Glutamatergic neuron (in vitro differentiated cells): ENCODE results near the gene DUSP23. TPM values are rescaled to one million over a fixed set of nuclear protein-coding genes. Genes with fewer than 3 reads are reported as not detected.
A peak's percentile ranks its signal among the peaks of the same experiment; 100 is the strongest.

Source experiments
- DNase-seq: peaks from one replicate; pipeline ENCODE4 v3.0.0; 2022
- H3K27ac Mint-ChIP-seq: one replicate; pipeline ENCODE4 v1.8.0; 2020; ENCODE audit warnings: mild to moderate bottlenecking, mixed read lengths, inconsistent platforms; ENCODE audit not compliant: unreplicated experiment
- H3K27me3 Mint-ChIP-seq: one replicate; pipeline ENCODE4 v1.8.0; 2020; ENCODE audit warnings: mild to moderate bottlenecking, moderate library complexity, mixed read lengths, inconsistent platforms; ENCODE audit not compliant: unreplicated experiment
- H3K36me3 Mint-ChIP-seq: one replicate; pipeline ENCODE4 v1.8.0; 2020; ENCODE audit warnings: mild to moderate bottlenecking, mixed read lengths, inconsistent platforms; ENCODE audit not compliant: unreplicated experiment
- H3K4me1 Mint-ChIP-seq: one replicate; pipeline ENCODE4 v1.8.0; 2020; ENCODE audit warnings: mild to moderate bottlenecking, low read depth, mixed read lengths, inconsistent platforms; ENCODE audit not compliant: unreplicated experiment
- H3K4me3 Mint-ChIP-seq: one replicate; pipeline ENCODE4 v1.8.0; 2020; ENCODE audit warnings: mild to moderate bottlenecking, mixed read lengths, inconsistent platforms; ENCODE audit not compliant: unreplicated experiment
- H3K9me3 Mint-ChIP-seq: one replicate; pipeline ENCODE4 v1.8.0; 2020; ENCODE audit warnings: mild to moderate bottlenecking, moderate library complexity, mixed read lengths, inconsistent platforms; ENCODE audit not compliant: unreplicated experiment
- CTCF ChIP-seq: fragments of 200-600 bp; sonication (generic); IDR thresholded peaks from one replicate; pipeline ENCODE4 v1.5.0; 2021; ENCODE audit not compliant: partially characterized antibody, unreplicated experiment
- total RNA-seq: library from RNA; stranded (reverse); fragmentation: NEBNext Ultra II Directional; extraction: Animal tissue kit (Norgen Biotek cat#: 25700); gene quantifications from one replicate; pipeline ENCODE4 v1.2.1, GENCODE V29; 2021; ENCODE audit not compliant: unreplicated experiment

DUSP23 gene
- total RNA-seq, 1 donor from 2014 or later, result 11.6 TPM

DNA sequence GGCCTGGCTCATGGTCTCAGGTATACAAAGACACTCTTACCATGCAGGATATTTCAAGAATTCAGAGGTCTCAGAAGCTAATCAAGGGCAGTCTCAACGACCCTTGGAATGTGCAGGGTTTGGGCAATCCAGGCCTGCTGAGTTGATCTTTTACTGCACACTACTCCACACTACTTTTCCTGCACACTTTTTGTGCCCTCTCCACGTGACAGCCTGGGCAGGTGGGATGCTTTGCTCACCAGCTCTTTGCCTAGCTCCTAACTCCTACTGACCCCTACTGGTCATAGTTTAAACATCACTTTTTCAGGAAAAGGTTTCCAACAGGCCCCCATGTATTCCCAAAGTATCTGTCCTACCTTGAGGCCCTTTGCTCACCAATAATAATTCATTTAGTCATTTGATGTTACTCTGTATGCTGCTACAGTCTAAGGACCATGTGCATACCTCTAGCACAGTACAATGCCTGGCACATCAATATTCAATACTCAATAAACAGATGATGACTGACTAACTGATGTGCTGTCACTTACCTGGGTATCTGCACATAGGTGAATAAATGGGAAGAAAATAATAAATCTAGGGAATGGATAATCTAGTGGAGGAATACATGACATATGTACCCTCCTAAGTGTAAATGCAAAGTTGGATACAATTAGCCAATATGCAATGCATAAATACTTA is 9.6 kb downstream of the DUSP23 start:
- no peak for DNase-seq

DNA sequence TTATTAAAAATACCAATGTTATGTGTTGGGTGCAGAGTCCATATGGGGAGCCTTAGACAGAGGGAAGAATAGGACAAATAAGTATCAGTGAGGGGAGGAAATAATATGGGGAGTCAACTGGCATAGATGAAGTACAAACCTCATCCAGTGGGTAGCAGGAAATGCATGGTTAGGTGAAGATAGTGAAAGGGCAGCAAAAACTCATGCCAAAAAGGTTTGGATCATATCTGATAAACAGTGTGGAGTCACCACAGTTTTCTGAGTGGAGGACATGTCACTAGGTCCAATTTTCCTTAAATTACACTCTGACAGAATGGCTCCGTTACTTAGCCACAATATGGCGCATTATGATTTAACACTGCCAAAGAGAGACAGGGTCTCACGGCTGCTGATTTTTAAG is 10.3 kb downstream of the DUSP23 start:
- TF ChIP-seq CTCF, result no peak
- no peaks in the 10 kb centered on the region for H3K36me3 Mint-ChIP-seq
- no peaks in the 10 kb centered on the region for H3K9me3 Mint-ChIP-seq
- H3K4me3 Mint-ChIP-seq, result no peak overlapping the region
- H3K4me1 Mint-ChIP-seq, result no peaks in the 10 kb centered on the region
- no peaks in the 10 kb centered on the region for H3K27me3 Mint-ChIP-seq
- no peak for DNase-seq
- H3K27ac Mint-ChIP-seq, result no peak overlapping the region

More for the DNA sequence above, 9.6 kb downstream of the DUSP23 start:
- peak; percentile 57 for TF ChIP-seq CTCF
- Mint-ChIP-seq H3K36me3 (no peaks in the 10 kb centered on the region), H3K9me3 (no peaks in the 10 kb centered on the region), H3K4me3 (no peak overlapping the region), H3K27me3 (no peaks in the 10 kb centered on the region), H3K27ac (no peak overlapping the region), H3K4me1 (no peaks in the 10 kb centered on the region)

GRCh38 chr1:159791461-159791860 is 10.7 kb downstream of the DUSP23 start:
- H3K4me3 Mint-ChIP-seq, result no peak overlapping the region
- peaks cover 1% of the 10 kb centered on the region for H3K9me3 Mint-ChIP-seq
- TF ChIP-seq CTCF, result no peak
- H3K36me3 Mint-ChIP-seq, result no peaks in the 10 kb centered on the region
- no peak for DNase-seq
- H3K4me1 Mint-ChIP-seq, result peaks cover 2% of the 10 kb centered on the region
- no peak overlapping the region for H3K27ac Mint-ChIP-seq
- no peaks in the 10 kb centered on the region for H3K27me3 Mint-ChIP-seq

DNA sequence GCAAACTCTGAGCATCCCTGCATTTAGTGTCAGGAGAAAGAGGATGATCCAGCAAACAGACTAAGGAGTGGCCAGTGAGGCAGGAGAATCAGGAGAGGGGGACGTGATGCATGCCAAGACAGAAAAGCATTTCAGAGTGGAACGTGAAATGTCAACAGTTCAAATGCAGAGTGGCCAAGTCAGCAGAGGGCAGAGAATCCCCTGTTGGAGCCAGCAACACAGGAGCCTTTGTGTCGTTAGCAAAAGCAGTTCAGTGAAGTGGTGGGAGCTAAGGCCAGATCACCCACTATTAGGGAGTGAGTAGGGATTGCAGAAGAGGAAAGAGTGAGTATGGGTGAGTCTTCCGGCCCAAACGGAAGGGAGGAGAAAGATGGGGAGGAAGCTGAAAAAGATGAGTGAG is 14.8 kb downstream of the DUSP23 start:
- peaks cover 2% of the 10 kb centered on the region for H3K27me3 Mint-ChIP-seq
- no peak overlapping the region for H3K27ac Mint-ChIP-seq
- peaks cover 11% of the 10 kb centered on the region for H3K4me1 Mint-ChIP-seq
- no peak for DNase-seq
- no peak overlapping the region for H3K4me3 Mint-ChIP-seq
- peaks cover 4% of the 10 kb centered on the region for H3K9me3 Mint-ChIP-seq
- no peaks in the 10 kb centered on the region for H3K36me3 Mint-ChIP-seq
- no peak for TF ChIP-seq CTCF

- Mint-ChIP-seq H3K4me3 (no peak overlapping the region), H3K9me3 (peaks cover 4% of the 10 kb centered on the region), H3K27ac (no peak overlapping the region), H3K27me3 (peaks cover 5% of the 10 kb centered on the region), H3K4me1 (peaks cover 11% of the 10 kb centered on the region), H3K36me3 (no peaks in the 10 kb centered on the region)
- peak; percentile 57 for TF ChIP-seq CTCF
- DNase-seq, result peak; percentile 50
Observed at GRCh38 chr1:159798893-159799292, 18.1 kb downstream of the DUSP23 start.
